Tibial nerve (tissue), 4 donors: ENCODE data around the gene LRRC49. TPM values are rescaled to one million over a fixed set of nuclear protein-coding genes. Genes with fewer than 3 reads are reported as not detected.
"Not testable (repeated sequence)": the region's sequence is repeated elsewhere in the genome, so short reads cannot be mapped to it uniquely, and the experiment has no call there.

Experiments
- DNase-seq, 2 donors: peaks; one replicate each; pipeline ENCODE4 v3.0.0-alpha.2; 2019; ENCODE audit warnings: low spot score in 2 of 2
- H3K27ac ChIP-seq, 4 donors: fragments of 200-600 bp; sonication (generic) in 3 of 4; one replicate each; pipeline ENCODE4 v1.5.1; 2017 to 2019; ENCODE audit warnings: mild to moderate bottlenecking in 1 of 4
- H3K27me3 ChIP-seq, 2 donors: fragments of 200-600 bp; sonication (generic) in 1 of 2; one replicate each; pipeline versions ENCODE4 v1.5.1 to v1.6.0; 2017 to 2019
- H3K36me3 ChIP-seq, 3 donors: fragments of 200-600 bp; sonication (generic); one replicate each; pipeline ENCODE4 v1.5.1; 2018 to 2019
- H3K4me1 ChIP-seq, 4 donors: fragments of 200-600 bp; sonication (generic) in 3 of 4; one replicate each; pipeline ENCODE4 v1.5.1; 2017 to 2019
- H3K4me3 ChIP-seq, 4 donors: fragments of 200-600 bp; sonication (generic) in 3 of 4; one replicate each; pipeline ENCODE4 v1.5.1; 2017 to 2019; ENCODE audit warnings: mild to moderate bottlenecking in 1 of 4, moderate library complexity in 1 of 4
- H3K9me3 ChIP-seq, 4 donors: fragments of 200-600 bp; sonication (generic) in 3 of 4; one replicate each; pipeline ENCODE4 v1.5.1; 2017 to 2019
- CTCF ChIP-seq, 5 experiments: fragments of 200-600 bp in 3 of 5; fragments of 450-650 bp in 2 of 5; sonication (generic) in 3 of 5; IDR thresholded peaks; one replicate each; pipeline ENCODE4 v1.5.1; 2016 to 2019; ENCODE audit warnings: antibody characterized with exemption in 5 of 5, mild to moderate bottlenecking in 3 of 5, moderate library complexity in 2 of 5
- EP300 ChIP-seq, 2 donors: sonication (generic); formaldehyde crosslinking; IDR thresholded peaks; one replicate each; pipeline ENCODE4 v1.6.1; 2017; ENCODE audit warnings: antibody characterized with exemption in 2 of 2, mild to moderate bottlenecking in 1 of 2
- POLR2A ChIP-seq, 2 donors: fragments of 450-650 bp; IDR thresholded peaks; one replicate each; pipeline ENCODE4 v1.6.1; 2017; ENCODE audit warnings: antibody characterized with exemption in 2 of 2, mild to moderate bottlenecking in 2 of 2, moderate library complexity in 2 of 2
- WGBS, 2 donors: methylation state at CpG; one replicate each; pipeline ENCODE4 v1.1.5; 2018; 5-methylcytosine and 5-hydroxymethylcytosine counted together
- total RNA-seq, 4 donors: library from RNA; depleted of rRNA; stranded (reverse); fragments of >200 nt; gene quantifications; one replicate each; pipeline ENCODE4 v1.1.0, GENCODE V29; 2016

LRRC49 gene
- total RNA-seq, 4 donors from 2014 or later, result 8.8 to 11.1 (median 9.5) TPM

DNA sequence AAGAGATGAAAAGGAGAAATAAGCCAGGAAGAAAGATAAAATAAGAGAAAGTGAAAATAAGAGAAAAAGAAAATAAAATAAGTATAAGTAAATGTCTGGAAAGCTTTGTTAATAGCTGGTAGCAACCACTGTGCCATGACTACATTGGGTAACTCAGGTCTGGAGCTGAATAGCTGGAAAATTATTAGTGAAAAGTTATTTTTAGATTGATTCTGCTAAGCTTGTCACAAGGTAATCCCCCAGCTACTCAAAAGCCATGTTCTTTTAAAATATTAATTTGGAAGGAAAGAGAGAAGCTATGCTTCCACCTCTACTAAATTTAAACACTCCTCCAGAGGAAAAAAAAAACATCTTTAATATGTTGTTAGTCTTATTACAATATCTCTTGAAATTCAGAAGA, 117.8 kb downstream of the LRRC49 start:
- Histone ChIP-seq H3K27me3 (no peaks in the 10 kb centered on the region), H3K27ac (no peak overlapping the region), H3K9me3 (no peaks in the 10 kb centered on the region), H3K4me3 (no peak overlapping the region), H3K36me3 (peaks cover 0 to 6% (median 3%) of the 10 kb centered on the region in 3 donors), H3K4me1 (no peaks in the 10 kb centered on the region)
- no peak for DNase-seq
- TF ChIP-seq EP300 (IDR thresholded peaks at IDR 0.05), result no peak
- TF ChIP-seq POLR2A (IDR thresholded peaks at IDR 0.05), result no peak
- TF ChIP-seq CTCF (IDR thresholded peaks at IDR 0.05), result no peak

DNA sequence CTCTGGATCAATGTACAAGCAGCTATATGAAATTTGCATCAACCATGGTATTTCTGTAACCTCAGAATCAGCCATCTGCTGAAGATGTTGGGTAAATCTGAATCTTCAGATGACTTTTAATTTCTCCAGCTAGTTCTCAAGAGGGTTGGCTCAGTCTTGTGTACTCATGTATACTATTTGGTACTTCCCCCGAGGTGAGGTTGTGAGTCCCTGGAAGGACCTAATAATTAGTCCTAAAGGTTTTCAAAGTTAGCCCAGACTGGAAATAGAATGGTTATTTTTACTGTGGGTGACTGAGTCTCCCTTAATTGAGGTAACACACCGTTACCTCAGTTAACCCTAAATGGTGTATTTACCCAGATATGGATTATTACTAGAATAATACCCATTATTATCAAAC, 118.4 kb downstream of the LRRC49 start:
- TF ChIP-seq POLR2A (IDR thresholded peaks at IDR 0.05), result no peak
- no peak for TF ChIP-seq CTCF (IDR thresholded peaks at IDR 0.05)
- TF ChIP-seq EP300 (IDR thresholded peaks at IDR 0.05), result no peak
- no peak for DNase-seq
- Histone ChIP-seq H3K4me3 (no peak overlapping the region), H3K36me3 (peaks cover 0 to 6% (median 3%) of the 10 kb centered on the region in 3 donors), H3K4me1 (no peaks in the 10 kb centered on the region), H3K27ac (no peak overlapping the region), H3K9me3 (no peaks in the 10 kb centered on the region), H3K27me3 (no peaks in the 10 kb centered on the region)
- WGBS, 2 donors, result 79 to 82% methylated on average over 2 of the region's 2 CpGs

- TF ChIP-seq POLR2A (IDR thresholded peaks at IDR 0.05) (no peak), EP300 (IDR thresholded peaks at IDR 0.05) (no peak), CTCF (IDR thresholded peaks at IDR 0.05) (peak; percentile 17 to 53 (median 38))
- H3K27ac ChIP-seq, result no peak overlapping the region
- no peaks in the 10 kb centered on the region for H3K27me3 ChIP-seq
- H3K9me3 ChIP-seq, result no peaks in the 10 kb centered on the region
- peaks cover 0 to 6% (median 3%) of the 10 kb centered on the region in 3 donors for H3K36me3 ChIP-seq
- H3K4me1 ChIP-seq, result no peaks in the 10 kb centered on the region
- DNase-seq, result peak in 1 of 2 donors; percentile 16
- no peak overlapping the region for H3K4me3 ChIP-seq
- 79 to 89% methylated on average over 1 of the region's 1 CpG for WGBS, 2 donors
Measured at GRCh38 chr15:71011503-71012155, 119.0 kb downstream of the LRRC49 start.

DNA sequence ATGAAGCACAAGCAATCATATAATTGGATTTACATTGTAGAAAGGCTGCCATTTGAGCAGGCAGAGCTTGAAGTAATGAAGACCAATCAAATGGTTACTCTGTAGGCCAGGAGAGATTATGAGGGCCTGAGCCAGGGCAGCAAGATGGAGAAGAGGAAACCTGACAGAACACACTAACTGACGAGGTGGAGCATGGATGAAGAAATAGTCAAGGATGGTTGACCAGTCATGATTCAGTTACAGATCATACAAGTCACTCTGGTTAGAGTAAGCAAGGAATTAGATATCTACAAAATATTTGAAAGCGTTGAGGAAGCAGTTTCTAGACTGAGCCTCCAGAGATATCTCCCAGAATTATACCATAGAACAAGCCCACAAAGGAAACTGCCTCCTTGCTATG, 120.8 kb downstream of the LRRC49 start:
- H3K36me3 ChIP-seq, result peaks cover 0 to 9% (median 3%) of the 10 kb centered on the region in 3 donors
- no peak for DNase-seq
- H3K4me1 ChIP-seq, result no peaks in the 10 kb centered on the region
- H3K9me3 ChIP-seq, result no peaks in the 10 kb centered on the region
- no peak for TF ChIP-seq POLR2A (IDR thresholded peaks at IDR 0.05)
- no peak for TF ChIP-seq EP300 (IDR thresholded peaks at IDR 0.05)
- no peak for TF ChIP-seq CTCF (IDR thresholded peaks at IDR 0.05)
- H3K27me3 ChIP-seq, result no peaks in the 10 kb centered on the region
- no peak overlapping the region for H3K4me3 ChIP-seq
- 90 to 94% methylated on average over 2 of the region's 2 CpGs for WGBS, 2 donors
- no peak overlapping the region for H3K27ac ChIP-seq

DNA sequence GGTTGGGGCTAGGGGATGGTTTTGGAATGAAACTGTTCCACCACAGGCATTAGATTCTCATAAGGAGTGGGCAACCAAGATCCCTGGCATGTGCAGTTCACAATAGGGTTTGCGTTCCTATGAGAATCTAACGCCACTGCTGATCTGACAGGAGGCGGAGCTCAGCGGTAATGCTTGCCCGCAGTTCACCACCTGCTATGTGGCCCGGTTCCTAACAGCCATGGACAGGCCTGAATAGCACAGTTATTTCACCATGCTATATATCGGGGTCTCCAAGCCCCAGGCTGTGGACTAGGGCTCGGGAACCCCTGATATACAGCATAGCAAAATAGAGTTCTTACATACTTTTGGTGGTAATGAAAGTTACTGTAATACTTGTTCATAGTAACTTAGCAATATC, 122.7 kb downstream of the LRRC49 start:
- DNase-seq, result no peak
- 82 to 89% methylated on average over 8 of the region's 8 CpGs for WGBS, 2 donors

GRCh38 chr15:71031232-71031631, 138.6 kb downstream of the LRRC49 start:
- not testable (repeated sequence) for H3K4me3 ChIP-seq, H3K27ac ChIP-seq, H3K4me1 ChIP-seq, DNase-seq, H3K27me3 ChIP-seq
- Histone ChIP-seq H3K36me3 (peaks cover 0 to 21% (median 0%) of the 10 kb centered on the region in 3 donors), H3K9me3 (peaks cover 0 to 45% (median 6%) of the 10 kb centered on the region in 4 donors)
- WGBS, 2 donors, result 60 to 88% methylated on average over 3 to 4 of the region's 4 CpGs

More for the DNA sequence above, 122.7 kb downstream of the LRRC49 start:
- TF ChIP-seq CTCF (IDR thresholded peaks at IDR 0.05), result no peak
- no peak for TF ChIP-seq EP300 (IDR thresholded peaks at IDR 0.05)
- TF ChIP-seq POLR2A (IDR thresholded peaks at IDR 0.05), result no peak
- Histone ChIP-seq H3K4me3 (no peak overlapping the region), H3K36me3 (peaks cover 0 to 26% (median 0%) of the 10 kb centered on the region in 3 donors), H3K4me1 (no peaks in the 10 kb centered on the region), H3K27me3 (no peaks in the 10 kb centered on the region), H3K9me3 (peaks cover 0 to 14% (median 2%) of the 10 kb centered on the region in 4 donors), H3K27ac (no peak overlapping the region)

DNA sequence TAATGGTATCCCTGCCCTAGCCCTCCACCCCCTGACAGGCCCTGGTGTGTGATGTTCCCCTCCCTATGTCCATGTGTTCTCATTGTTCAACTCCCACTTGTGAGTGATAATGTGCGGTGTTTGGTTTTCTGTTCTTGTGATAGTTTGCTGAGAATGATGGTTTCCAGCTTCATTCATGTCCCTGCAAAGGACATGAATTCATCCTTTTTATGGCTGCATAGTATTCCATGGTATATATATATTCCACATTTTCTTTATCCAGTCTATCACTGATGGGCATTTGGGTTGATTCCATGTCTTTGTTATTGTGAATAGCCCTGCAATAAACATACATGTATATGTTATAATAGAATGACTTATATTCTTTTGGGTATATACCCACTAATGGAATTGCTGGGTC, 142.9 kb downstream of the LRRC49 start:
- not testable (repeated sequence) for H3K27me3 ChIP-seq, DNase-seq
- H3K9me3 ChIP-seq, result peaks cover 0 to 16% (median 5%) of the 10 kb centered on the region in 4 donors

More for the DNA sequence above, 142.9 kb downstream of the LRRC49 start:
- not testable (repeated sequence) for H3K4me3 ChIP-seq, H3K27ac ChIP-seq, H3K4me1 ChIP-seq
- peaks cover 0 to 33% (median 0%) of the 10 kb centered on the region in 3 donors for H3K36me3 ChIP-seq
- 97% methylated on average over 1 of the region's 1 CpG for WGBS, 2 donors
